ENCODE measurements around the gene NIFK.
"Not testable (repeated sequence)": the region's sequence is repeated elsewhere in the genome, so short reads cannot be mapped to it uniquely, and the experiment has no call there.

Gene NIFK

DNA sequence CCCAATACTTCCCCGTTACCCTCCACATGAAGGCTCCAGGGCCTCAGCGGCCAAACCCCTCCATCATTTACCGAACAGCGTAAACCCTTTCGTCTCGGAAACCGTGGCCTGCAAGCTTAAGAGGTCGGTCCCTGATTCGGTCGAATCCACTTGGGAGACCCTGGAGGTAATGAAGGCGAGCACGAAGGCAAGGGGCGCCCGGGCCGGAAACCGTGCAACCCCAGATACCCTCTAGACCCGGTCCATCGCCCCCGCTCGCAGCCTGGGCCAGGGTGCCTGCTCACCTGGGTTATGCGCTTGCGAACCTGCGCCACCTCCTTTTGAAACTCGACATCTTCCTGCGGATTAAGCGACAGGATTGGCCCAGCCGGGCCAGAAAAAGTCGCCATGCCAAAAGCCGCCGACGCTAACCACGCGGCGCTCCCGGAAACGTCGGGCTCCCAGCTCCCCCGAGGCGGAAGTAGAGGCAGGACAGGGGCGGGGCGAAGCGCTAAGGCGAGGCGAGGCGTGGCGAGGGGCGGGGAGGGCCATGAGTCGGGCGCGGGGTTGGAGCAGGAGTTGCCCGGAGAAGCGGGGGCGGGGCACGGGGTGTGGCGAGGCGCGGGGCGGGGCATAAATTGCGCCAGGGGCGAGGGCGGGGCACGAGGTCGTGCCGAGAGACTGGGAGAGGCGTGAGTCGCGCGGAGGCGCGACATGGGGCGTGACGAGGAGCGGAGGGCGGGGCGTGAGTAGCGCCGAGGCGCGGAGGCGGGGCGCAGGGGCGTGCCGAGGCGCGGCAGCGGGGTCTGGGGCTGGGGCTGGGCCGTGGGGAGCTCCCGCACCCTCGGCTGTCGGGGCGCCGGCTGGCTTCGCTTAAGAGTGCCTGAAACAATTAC, at the start of gene NIFK:
TSS of gene NIFK (minus strand) at position 414 of the 875 bp plus-strand sequence. CDS start at position 389, 25 bp downstream.
- FAIRE-seq = no peak

- no peak for FAIRE-seq
These were observed 46.5 kb upstream of the NIFK start for GRCh38 chr2:121783180-121783579.

GRCh38 chr2:121778741-121779487, 42.2 kb upstream of the NIFK start:
- no peak for FAIRE-seq

GRCh38 chr2:121777699-121778058, 41.0 kb upstream of the NIFK start:
- FAIRE-seq = no peak

DNA sequence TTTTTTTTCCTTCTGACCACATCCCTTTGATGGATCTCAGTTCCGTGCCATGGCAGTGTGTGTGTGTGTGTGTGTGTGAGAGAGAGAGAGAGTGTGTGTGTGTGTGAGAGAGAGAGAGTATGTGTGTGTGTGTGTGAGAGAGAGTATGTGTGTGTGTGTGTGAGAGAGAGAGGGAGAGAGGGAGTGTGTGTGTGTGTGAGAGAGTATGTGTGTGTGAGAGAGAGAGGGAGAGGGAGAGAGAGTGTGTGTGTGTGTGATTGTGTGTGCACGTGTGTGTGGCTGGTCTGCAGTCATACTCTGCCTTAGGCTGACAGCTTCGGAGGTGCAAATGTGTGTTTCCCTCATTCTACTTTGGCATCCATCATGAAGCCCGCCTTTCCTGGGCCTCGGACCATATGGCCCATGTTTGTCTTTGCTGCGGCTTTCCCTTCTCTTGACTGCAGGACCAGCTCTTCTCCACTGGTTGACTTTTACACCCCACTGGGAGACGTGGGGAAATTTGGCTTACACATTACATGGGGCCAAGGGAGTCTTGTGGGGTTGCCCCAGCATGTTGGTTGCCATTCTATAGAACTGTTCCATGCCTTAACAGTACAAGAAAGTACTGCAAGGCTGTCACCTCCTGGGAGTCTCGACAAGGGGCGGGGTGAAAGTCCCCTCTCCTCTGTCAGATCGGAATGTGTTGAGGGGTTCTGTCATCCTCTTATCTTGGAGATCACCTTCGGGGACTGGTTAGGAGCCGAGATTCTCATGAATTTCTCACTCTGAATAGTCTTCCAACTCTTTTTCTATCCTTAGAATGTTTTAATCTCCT, 40.4 kb upstream of the NIFK start:
- no peak for FAIRE-seq

DNA sequence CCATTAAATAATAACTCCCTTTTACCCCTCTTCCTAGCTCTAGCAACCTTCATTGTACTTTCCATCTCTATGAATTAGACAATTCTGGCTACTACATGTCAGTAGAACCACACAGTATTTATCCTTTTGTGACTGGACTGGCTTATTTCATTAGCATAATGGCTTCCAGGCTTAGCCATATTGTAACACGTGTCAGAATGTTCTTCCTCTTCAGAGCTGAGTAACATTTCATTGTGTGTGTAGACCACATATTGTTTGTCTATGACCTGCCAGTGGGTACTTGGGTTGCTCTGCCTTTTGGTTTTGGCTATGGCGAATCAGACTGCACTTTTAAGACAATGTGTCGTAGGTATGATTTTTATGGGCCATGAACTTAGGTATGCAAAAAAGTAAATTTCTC, 39.7 kb upstream of the NIFK start:
- FAIRE-seq = no peak

- no peak for FAIRE-seq
These were observed 37.6 kb upstream of the NIFK start for GRCh38 chr2:121774235-121774634.

- FAIRE-seq = no peak
These were observed 35.5 kb upstream of the NIFK start for GRCh38 chr2:121771976-121772742.

DNA sequence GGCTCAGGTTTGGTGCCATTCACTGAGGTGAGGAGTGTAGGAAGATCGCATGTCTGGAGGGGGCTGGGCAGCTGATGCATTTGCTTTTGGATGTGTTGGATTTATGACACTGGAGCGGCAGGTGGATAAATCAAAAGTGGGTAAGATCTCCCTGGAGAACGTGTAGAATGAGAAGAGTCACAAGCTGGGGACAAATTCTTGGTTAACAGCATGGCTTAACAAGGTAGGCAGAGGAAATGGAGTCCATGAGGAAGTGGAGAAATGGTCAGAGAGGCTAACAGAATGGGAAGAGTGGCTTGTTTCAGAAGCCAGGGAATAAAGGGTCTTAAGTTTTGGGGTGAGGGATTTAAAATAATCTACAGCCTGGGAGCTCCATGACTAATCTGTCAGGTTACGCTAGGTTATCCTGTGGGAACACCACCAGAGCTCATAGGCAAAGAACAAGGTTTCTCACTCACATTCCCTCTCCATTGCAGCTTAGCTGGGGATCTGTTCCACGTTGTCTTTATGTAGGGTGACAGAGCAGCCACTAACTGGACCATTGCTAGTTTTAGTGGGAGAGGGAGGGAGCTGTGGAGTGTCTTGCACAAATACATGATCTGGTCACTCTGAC, 31.6 kb upstream of the NIFK start:
- FAIRE-seq = no peak

DNA sequence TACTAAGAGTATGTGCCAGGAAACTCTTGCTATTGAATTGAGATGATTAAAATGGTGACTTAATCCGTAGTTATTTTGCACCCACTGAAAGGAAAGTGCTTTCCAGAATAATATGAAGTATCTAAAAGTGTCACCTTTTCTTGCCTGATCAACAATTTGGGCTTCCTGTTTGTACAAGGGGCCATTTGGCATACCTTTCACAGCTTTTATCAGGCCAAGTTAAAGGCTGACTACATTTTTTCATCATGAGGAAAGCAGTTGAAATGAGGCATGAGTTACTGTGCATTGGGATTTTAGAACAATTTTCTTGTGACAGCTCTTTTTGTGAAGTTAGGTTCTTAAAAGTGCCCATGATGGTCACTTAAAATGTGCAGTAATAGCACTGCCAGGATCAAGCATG, 29.9 kb upstream of the NIFK start:
- no peak for FAIRE-seq

DNA sequence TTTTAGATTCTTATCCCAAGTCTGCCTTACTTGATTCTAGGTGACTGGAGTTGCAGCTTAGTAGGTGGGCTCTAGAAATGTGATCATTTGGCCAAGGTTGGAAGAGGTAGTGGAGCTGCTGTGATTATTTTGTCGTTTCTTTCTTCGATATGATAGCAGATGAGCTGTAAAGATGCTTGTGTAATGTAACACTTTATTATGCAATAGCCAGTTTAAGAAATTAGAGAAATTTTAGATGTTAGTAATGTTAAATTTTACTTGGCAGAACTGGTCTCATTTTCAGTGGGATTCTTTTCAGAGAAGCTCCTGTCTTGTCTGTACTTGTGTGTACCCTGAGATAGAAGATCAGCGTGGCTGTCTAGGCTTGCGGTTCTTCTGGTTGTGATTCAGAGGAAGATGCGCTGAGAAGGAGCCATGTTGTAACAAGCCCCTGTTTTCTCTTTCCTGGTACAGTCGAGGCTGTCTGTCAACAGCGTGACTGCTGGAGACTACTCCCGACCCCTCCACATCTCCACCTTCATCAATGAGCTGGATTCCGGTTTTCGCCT, 28.1 kb upstream of the NIFK start:
- FAIRE-seq = no peak

DNA sequence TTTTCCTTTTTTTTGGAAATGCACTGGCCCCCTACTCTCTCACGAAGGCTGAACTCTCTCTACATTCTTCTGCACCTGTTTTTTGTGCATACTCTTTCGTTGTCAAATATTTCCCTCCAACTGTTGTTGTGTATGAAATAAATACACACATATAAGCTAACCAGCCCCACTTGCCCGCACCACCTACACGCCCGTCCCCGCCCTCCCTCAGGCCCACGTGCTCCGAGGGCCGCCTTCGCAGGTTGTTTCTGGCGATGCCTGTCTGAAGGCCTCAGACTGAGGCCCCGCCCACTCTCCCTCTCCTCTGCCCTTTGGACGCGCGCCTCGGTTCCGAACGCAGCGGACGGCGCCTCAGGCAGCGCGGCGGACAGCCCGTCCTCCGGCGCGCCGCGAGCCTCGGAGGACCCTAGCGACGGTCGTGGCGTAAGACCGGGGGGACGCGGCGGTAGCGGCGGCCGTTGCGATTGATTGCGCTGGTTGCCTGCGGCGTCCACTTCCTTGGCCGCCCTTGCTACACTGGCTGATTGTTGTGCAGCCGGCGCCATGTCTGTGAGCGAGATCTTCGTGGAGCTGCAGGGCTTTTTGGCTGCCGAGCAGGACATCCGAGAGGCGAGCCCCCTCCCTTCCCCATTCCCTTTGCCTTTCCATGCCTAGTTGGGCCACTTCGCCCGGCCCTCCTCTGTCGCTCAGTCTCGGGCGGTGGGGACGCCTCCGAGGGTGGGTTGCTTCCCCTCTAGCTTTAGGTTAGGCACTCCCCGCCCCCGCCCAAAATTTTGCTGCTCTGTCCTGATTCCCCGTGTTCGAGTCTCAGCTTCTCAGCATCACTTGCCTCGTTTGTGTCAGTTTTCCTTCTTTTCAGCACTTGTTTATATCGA, 18.8 kb upstream of the NIFK start, which contains the start of gene TSN:
TSS of gene TSN (plus strand) at position 415 of the 875 bp plus-strand sequence. CDS start at position 544, 129 bp downstream.
- peak; percentile 76 for FAIRE-seq

DNA sequence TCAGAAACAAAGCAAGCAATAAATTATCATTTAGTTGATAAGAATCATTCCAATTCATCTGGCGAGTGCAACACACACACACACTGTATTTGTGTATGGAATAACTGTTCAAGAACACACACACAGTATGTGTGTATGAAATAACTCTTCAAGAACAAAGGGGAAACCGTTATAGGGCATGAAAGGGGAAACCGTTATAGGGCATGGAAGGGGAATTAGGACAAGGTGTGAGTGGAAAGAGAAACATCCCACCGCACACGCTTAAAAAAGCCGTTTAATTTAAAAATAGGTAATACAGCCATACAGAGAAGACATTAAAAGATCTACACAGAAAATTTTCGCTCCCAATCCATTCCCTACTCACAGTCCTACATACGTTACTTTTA, 18.2 kb upstream of the NIFK start:
- FAIRE-seq = no peak

GRCh38 chr2:121748202-121748601, 11.5 kb upstream of the NIFK start:
- no peak for FAIRE-seq

DNA sequence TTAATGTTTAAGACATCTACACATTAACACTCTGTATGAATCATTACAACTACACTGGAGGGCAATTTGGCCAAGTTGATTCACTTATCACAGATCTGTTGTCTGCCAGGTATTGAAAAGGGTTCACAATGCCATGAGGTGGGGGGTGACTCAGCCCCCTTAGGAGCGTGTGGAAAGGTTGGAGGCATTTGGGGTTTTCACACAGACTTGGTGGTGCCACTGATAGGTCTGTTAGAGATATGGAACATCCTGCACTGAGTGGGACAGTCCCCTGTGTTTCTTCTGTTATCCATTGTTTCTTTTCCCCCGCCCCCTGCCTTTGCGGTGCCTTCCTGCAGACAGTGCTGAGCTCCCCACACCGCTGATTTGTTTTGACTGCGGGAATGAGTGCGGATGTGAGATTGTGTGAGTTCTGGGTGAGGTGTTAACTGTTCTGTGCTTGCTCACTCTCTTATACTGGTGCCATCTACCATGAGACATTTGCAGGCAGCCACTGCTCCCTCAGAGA, 9.4 kb upstream of the NIFK start:
- FAIRE-seq = no peak

GRCh38 chr2:121741450-121741849, 4.8 kb upstream of the NIFK start:
- no peak for FAIRE-seq

DNA sequence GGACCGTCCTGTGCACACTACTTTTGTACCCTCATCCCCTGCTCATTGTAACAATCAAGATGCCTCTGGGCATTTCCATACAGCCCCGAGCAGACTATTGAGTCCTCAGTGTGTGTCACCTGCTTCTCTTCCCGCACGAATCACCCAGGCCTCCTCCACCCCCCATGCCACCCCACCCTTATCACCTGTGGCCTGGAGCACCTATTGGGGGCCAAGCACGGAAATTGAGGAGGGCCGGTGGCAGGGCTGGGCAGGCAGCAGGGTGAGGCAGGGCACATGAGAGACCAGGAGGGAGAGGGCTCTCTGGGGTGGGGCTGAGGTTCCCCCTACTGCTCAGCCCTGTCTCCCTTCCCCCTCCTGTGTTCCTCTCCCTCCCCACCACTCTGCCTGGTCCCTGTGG, 4.3 kb upstream of the NIFK start:
- FAIRE-seq = no peak

DNA sequence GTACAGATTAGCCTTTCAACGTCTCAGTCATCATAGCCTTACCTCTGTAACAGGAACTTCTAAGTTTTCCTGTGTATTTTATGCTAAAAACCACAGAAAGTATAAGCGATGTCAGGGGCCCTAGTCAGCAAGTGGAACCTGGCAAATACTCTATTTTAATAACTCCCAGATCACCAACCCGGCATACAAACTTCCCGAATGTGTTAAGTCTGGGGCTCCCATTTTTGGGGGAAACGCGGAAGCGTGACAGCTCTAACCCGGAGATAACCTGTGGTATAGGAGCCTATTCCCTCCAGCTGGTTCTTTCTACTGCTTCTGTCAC, 574 bp downstream of the NIFK start:
- no peak for FAIRE-seq

DNA sequence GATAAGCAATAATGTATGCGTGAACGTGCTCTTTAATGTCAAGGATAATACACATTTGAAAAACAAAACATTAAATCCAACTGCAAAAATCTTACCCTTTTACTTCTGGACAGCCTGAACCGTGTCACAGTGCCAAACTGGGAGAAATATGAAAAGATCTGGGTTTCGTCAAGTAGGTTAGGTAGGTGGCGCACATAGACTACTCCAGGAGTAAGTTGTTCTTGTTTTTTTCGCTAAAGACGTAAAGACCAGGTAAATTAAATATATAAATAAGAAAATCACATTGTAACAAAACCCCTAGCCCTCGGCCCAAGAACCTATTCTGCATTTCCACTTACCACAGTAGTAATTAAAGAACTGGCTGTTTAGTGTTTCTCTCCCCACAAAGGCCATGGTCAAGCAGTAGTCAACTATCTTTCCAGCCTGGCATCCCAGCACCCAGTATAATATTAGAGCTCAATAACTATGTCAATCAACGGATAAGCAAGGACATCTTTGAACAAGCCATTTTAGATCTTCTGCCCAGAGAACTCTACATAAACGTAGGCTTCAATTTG, 1.1 kb downstream of the NIFK start:
- FAIRE-seq = no peak

- FAIRE-seq = not testable (repeated sequence)
These were observed 2.1 kb downstream of the NIFK start for GRCh38 chr2:121734544-121734943.
